Measurements from ENCODE around the gene COL4A1.

GRCh38 chr13:110239280-110240125, 67.5 kb downstream of the COL4A1 start:
- TF ChIP-seq EP300 (IDR thresholded peaks at IDR 0.05; ENCODE audit: borderline replicate concordance): no peak
- no peak for TF ChIP-seq NFIC (IDR thresholded peaks at IDR 0.05)
- TF ChIP-seq CEBPB (IDR thresholded peaks at IDR 0.05): no peak
- no peak for TF ChIP-seq REST (IDR thresholded peaks at IDR 0.05; ENCODE audit: low read depth)
- TF ChIP-seq FOXM1 (IDR thresholded peaks at IDR 0.05; ENCODE audit: borderline replicate concordance, low read depth): no peak
- TF ChIP-seq TCF12 (IDR thresholded peaks at IDR 0.05; ENCODE audit: low read depth): no peak
- no peak for TF ChIP-seq TAF1 (IDR thresholded peaks at IDR 0.05; ENCODE audit: low read depth)
- TF ChIP-seq RAD21 (IDR thresholded peaks at IDR 0.05; ENCODE audit: low read depth): no peak
- no peak for TF ChIP-seq YY1 (IDR thresholded peaks at IDR 0.05; ENCODE audit: low read depth)
- no peak for TF ChIP-seq USF1 (IDR thresholded peaks at IDR 0.05)
- TF ChIP-seq MAX (IDR thresholded peaks at IDR 0.05): no peak

Data from Ishikawa (cell line).